Mesenchymal stem cell (in vitro differentiated cells and primary cell): ENCODE measurements around the gene ADGRL3.

ENCODE experiments used
- DNase-seq: peaks from one replicate; pipeline ENCODE4 v3.0.0-alpha.2; 2013
- H2AFZ ChIP-seq: one replicate; pipeline ENCODE4 v1.6.1; 2013; ENCODE audit warnings: low read depth, mild to moderate bottlenecking, control low read depth, inconsistent platforms, low read length, moderate library complexity
- H2AK5ac ChIP-seq: 2 replicates; pipeline ENCODE4 v1.6.1; 2013; ENCODE audit warnings: low read length, moderate library complexity, mild to moderate bottlenecking, inconsistent platforms; ENCODE audit not compliant: severe bottlenecking
- H2BK120ac ChIP-seq: one replicate; pipeline ENCODE4 v1.6.1; 2013; ENCODE audit warnings: low read depth, mild to moderate bottlenecking, inconsistent platforms, low read length, moderate library complexity
- H2BK12ac ChIP-seq, 2 experiments: one replicate each; pipeline ENCODE4 v1.6.1; 2013; ENCODE audit warnings: inconsistent platforms in 2 of 2, low read length in 2 of 2, mild to moderate bottlenecking in 2 of 2, moderate library complexity in 2 of 2, control low read depth in 1 of 2
- H2BK15ac ChIP-seq: one replicate; pipeline ENCODE4 v1.6.1; 2013; ENCODE audit warnings: mild to moderate bottlenecking, low read depth, inconsistent platforms; ENCODE audit not compliant: poor library complexity, severe bottlenecking
- H2BK5ac ChIP-seq: 2 replicates; pipeline ENCODE4 v1.6.1; 2013; ENCODE audit warnings: low read depth, mild to moderate bottlenecking, low read length, control low read depth, inconsistent platforms; ENCODE audit not compliant: poor library complexity, severe bottlenecking
- H3K14ac ChIP-seq, 2 experiments: one replicate each; pipeline ENCODE4 v1.6.1; 2013; ENCODE audit warnings: inconsistent platforms in 2 of 2, low read length in 2 of 2, control low read depth in 1 of 2, mild to moderate bottlenecking in 1 of 2, moderate library complexity in 1 of 2
- H3K18ac ChIP-seq, 2 experiments: one replicate each; pipeline ENCODE4 v1.6.1; 2013; ENCODE audit warnings: inconsistent platforms in 2 of 2, low read length in 2 of 2, control low read depth in 1 of 2, low read depth in 1 of 2, mild to moderate bottlenecking in 1 of 2
- H3K23ac ChIP-seq, 2 experiments: one replicate each; pipeline ENCODE4 v1.6.1; 2013; ENCODE audit warnings: inconsistent platforms in 2 of 2, low read length in 2 of 2, mild to moderate bottlenecking in 2 of 2, moderate library complexity in 2 of 2, control low read depth in 1 of 2
- H3K27ac ChIP-seq: 2 replicates; pipeline ENCODE4 v1.5.1; 2013; ENCODE audit warnings: mild to moderate bottlenecking, moderate library complexity, low read length, control low read depth, inconsistent platforms; ENCODE audit not compliant: poor library complexity, severe bottlenecking
- H3K27me3 ChIP-seq, 2 experiments: 2 replicates each; pipeline versions ENCODE4 v1.6.1 to v1.7.0; 2013; ENCODE audit warnings: low read length in 2 of 2, mild to moderate bottlenecking in 2 of 2, moderate library complexity in 2 of 2, control low read depth in 1 of 2, inconsistent platforms in 1 of 2; ENCODE audit not compliant: control insufficient read depth in 1 of 2, insufficient read depth in 1 of 2
- H3K36me3 ChIP-seq, 2 experiments: 2 replicates each; pipeline versions ENCODE4 v1.6.1 to v1.7.0; 2013; ENCODE audit warnings: low read length in 2 of 2, control low read depth in 1 of 2, inconsistent platforms in 1 of 2, low read depth in 1 of 2, mild to moderate bottlenecking in 1 of 2; ENCODE audit not compliant: insufficient read depth in 2 of 2, control insufficient read depth in 1 of 2
- H3K4ac ChIP-seq, 2 experiments: one replicate each; pipeline ENCODE4 v1.6.1; 2013; ENCODE audit warnings: inconsistent platforms in 2 of 2, low read length in 2 of 2, mild to moderate bottlenecking in 2 of 2, moderate library complexity in 2 of 2, control low read depth in 1 of 2, low read depth in 1 of 2
- H3K4me1 ChIP-seq: 2 replicates; pipeline ENCODE4 v1.6.1; 2013; ENCODE audit warnings: low read depth, low read length, control low read depth; ENCODE audit not compliant: control insufficient read depth, insufficient read depth
- H3K4me2 ChIP-seq: 2 replicates; pipeline ENCODE4 v1.6.1; 2013; ENCODE audit warnings: low read length, mild to moderate bottlenecking, inconsistent platforms; ENCODE audit not compliant: poor library complexity, severe bottlenecking
- H3K4me3 ChIP-seq, 2 experiments: 2 replicates each; pipeline versions ENCODE4 v1.5.1 to v1.7.0; 2013; ENCODE audit warnings: low read length in 2 of 2, mild to moderate bottlenecking in 2 of 2, control low read depth in 1 of 2, low read depth in 1 of 2; ENCODE audit not compliant: insufficient read depth in 1 of 2
- H3K79me1 ChIP-seq: replicated peaks from 2 replicates; pipeline ENCODE4 v1.6.1; 2013; ENCODE audit warnings: mild to moderate bottlenecking, control low read depth, low read length, inconsistent platforms; ENCODE audit not compliant: poor library complexity, severe bottlenecking
- H3K9ac ChIP-seq: 2 replicates; pipeline ENCODE4 v1.7.0; 2013; ENCODE audit warnings: mild to moderate bottlenecking, low read length, moderate library complexity
- H3K9me3 ChIP-seq: 2 replicates; pipeline ENCODE4 v1.7.0; 2013; ENCODE audit warnings: mild to moderate bottlenecking, low read length; ENCODE audit not compliant: control insufficient read depth
- H4K8ac ChIP-seq: one replicate; pipeline ENCODE4 v1.6.1; 2013; ENCODE audit warnings: inconsistent platforms, mild to moderate bottlenecking, low read length, moderate library complexity
- H4K91ac ChIP-seq: one replicate; pipeline ENCODE4 v1.6.1; 2013; ENCODE audit warnings: mild to moderate bottlenecking, low read length, inconsistent platforms
- WGBS: methylation state at CpG from one replicate; pipeline ENCODE4 v1.1.7; 2013; ENCODE audit warnings: mixed read lengths; 5-methylcytosine and 5-hydroxymethylcytosine counted together

The ADGRL3 gene

DNA sequence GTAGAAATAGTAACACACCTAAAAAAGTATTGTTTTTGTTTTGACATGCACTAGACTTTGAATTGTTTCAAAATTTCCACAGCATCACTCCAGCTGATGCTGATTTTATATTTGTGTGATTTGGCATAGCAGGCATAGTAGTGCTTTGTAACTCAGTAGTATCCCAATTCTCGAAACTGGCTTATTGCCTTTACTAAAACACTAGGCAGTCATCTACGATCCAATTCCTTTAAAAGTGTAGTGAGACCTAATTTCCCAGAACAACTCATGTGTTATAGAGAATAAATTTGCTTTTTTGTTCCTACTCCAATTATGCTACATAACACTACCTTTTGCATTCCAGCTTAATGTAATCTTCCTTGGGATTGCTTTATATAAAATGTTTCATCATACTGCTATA lies 797.7 kb downstream of the ADGRL3 start:
- H2BK5ac ChIP-seq = no peak overlapping the region
- DNase-seq = no peak
- no peak overlapping the region for H2BK12ac ChIP-seq
- H3K23ac ChIP-seq = no peak overlapping the region
- no peak overlapping the region for H2BK120ac ChIP-seq
- no peaks in the 10 kb centered on the region for H3K9me3 ChIP-seq
- 100% methylated on average over 1 of the region's 2 CpGs for WGBS
- H3K4ac ChIP-seq = no peak overlapping the region
- H3K4me2 ChIP-seq = no peak overlapping the region
- H3K27me3 ChIP-seq = no peaks in the 10 kb centered on the region
- H3K9ac ChIP-seq = no peak overlapping the region
- H4K8ac ChIP-seq = no peak overlapping the region
- no peak overlapping the region for H2AFZ ChIP-seq
- H2BK15ac ChIP-seq = no peak overlapping the region
- no peak overlapping the region for H2AK5ac ChIP-seq
- no peaks in the 10 kb centered on the region for H3K36me3 ChIP-seq
- peaks cover 1% of the 10 kb centered on the region for H3K4me1 ChIP-seq
- no peak overlapping the region for H3K27ac ChIP-seq
- no peak overlapping the region for H3K4me3 ChIP-seq
- no peaks in the 10 kb centered on the region for H3K79me1 ChIP-seq
- H3K18ac ChIP-seq = no peak overlapping the region
- H3K14ac ChIP-seq = no peak overlapping the region
- no peak overlapping the region for H4K91ac ChIP-seq

DNA sequence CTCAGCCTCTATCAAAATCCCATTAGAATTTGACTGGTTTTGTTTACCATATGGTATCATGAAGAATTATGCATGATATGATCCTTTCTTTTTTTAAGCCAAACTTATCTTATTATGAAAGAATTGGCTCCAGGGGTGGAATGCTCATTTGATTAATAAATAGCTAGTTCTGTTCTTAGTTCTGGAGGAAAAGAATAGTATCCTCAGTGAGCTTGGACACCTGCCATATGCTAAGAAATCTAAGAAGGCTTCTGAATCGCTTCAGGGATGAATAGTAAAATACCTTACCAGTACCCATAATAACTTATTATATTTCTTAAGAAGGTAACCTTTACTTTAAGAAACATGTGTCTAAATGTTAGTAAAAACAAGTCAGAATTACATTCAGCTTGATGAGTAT lies 803.6 kb downstream of the ADGRL3 start:
- Histone ChIP-seq H3K23ac (no peak overlapping the region), H3K4me3 (no peak overlapping the region), H2BK5ac (no peak overlapping the region), H4K8ac (no peak overlapping the region), H2AK5ac (no peak overlapping the region), H3K18ac (no peak overlapping the region), H3K4ac (no peak overlapping the region), H3K14ac (no peak overlapping the region), H2BK15ac (no peak overlapping the region), H3K27me3 (no peaks in the 10 kb centered on the region), H3K36me3 (no peaks in the 10 kb centered on the region), H3K27ac (no peak overlapping the region), H2BK12ac (no peak overlapping the region), H2AFZ (no peak overlapping the region), H3K4me2 (no peak overlapping the region), H3K9me3 (no peaks in the 10 kb centered on the region), H3K9ac (no peak overlapping the region), H4K91ac (no peak overlapping the region), H3K4me1 (no peaks in the 10 kb centered on the region), H2BK120ac (no peak overlapping the region), H3K79me1 (no peaks in the 10 kb centered on the region)
- WGBS = no CpG with 5 or more reads among the region's 1 CpG
- no peak for DNase-seq

DNA sequence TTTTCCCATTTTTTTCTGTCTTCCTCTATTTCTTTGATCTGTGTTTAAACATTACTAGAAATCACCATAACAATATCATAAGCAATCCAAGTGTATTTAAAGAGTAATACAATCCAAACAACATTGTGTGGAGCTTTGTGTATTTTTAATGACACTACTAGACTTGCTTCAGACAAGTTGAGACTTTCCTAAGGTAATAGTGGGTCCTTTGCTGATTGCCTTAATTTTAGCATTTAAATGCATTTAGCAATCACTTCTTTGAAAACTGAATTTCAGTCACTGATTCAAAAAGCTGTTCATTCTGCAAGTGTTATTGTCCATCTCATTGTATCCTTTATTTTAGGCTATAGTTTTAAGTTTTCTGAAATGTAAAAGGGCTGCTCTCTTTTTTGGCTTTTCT lies 804.8 kb downstream of the ADGRL3 start:
- H3K4ac ChIP-seq = no peak overlapping the region
- H3K18ac ChIP-seq = no peak overlapping the region
- H3K27ac ChIP-seq = no peak overlapping the region
- no peak for DNase-seq
- H3K9ac ChIP-seq = no peak overlapping the region
- no peaks in the 10 kb centered on the region for H3K36me3 ChIP-seq
- H3K79me1 ChIP-seq = no peaks in the 10 kb centered on the region
- H3K4me1 ChIP-seq = no peaks in the 10 kb centered on the region
- no peak overlapping the region for H2BK5ac ChIP-seq
- H3K27me3 ChIP-seq = no peaks in the 10 kb centered on the region
- H2AK5ac ChIP-seq = no peak overlapping the region
- H3K4me2 ChIP-seq = no peak overlapping the region
- no peak overlapping the region for H2BK120ac ChIP-seq
- no peaks in the 10 kb centered on the region for H3K9me3 ChIP-seq
- H3K23ac ChIP-seq = no peak overlapping the region
- no peak overlapping the region for H2AFZ ChIP-seq
- H2BK12ac ChIP-seq = no peak overlapping the region
- H4K8ac ChIP-seq = no peak overlapping the region
- no peak overlapping the region for H4K91ac ChIP-seq
- H2BK15ac ChIP-seq = no peak overlapping the region
- H3K4me3 ChIP-seq = no peak overlapping the region
- H3K14ac ChIP-seq = no peak overlapping the region

DNA sequence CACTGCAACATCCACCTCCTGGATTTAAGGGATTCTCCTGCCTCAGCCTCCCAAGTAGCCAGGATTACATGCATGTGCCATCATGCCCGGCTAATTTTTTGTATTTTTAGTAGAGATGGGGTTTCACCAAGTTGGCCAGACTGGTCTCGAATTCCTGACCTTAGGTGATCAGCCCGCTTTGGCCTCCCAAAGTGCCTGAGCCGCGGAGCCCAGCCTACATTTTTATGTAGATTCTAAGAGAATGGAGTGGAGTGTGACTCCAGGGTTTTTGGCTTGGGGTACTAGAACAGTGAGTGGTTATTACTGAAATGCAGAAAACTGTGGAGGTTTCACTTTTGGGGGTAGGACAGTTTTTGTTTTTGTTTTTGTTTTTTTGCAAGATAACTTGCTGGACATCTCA lies 806.0 kb downstream of the ADGRL3 start:
- WGBS = 88% methylated on average over 5 of the region's 5 CpGs

More for the DNA sequence above, 806.0 kb downstream of the ADGRL3 start:
- Histone ChIP-seq H2BK120ac (no peak overlapping the region), H3K4me2 (no peak overlapping the region), H3K4me1 (no peaks in the 10 kb centered on the region), H3K27ac (no peak overlapping the region), H3K79me1 (no peaks in the 10 kb centered on the region), H3K14ac (no peak overlapping the region), H3K36me3 (no peaks in the 10 kb centered on the region), H3K9me3 (no peaks in the 10 kb centered on the region), H3K27me3 (no peaks in the 10 kb centered on the region), H2BK5ac (no peak overlapping the region), H3K23ac (no peak overlapping the region), H2BK12ac (no peak overlapping the region), H3K4me3 (no peak overlapping the region), H4K91ac (no peak overlapping the region), H2AK5ac (no peak overlapping the region), H3K4ac (no peak overlapping the region), H2BK15ac (no peak overlapping the region), H2AFZ (no peak overlapping the region), H3K9ac (no peak overlapping the region), H3K18ac (no peak overlapping the region), H4K8ac (no peak overlapping the region)
- no peak for DNase-seq
